HCT116 (cell line): ENCODE data around the gene IGF2BP3.

ENCODE experiments used
- MAX ChIP-seq: IDR thresholded peaks from 2 replicates; pipeline ENCODE4 v1.6.1; 2012
- TF ChIP-seq, protein P1 (sequence below), 3 experiments: fragments of 200-600 bp in 1 of 3; sonication (generic) in 1 of 3; IDR thresholded peaks in 2 of 3; conservative IDR thresholded peaks in 1 of 3; 2 replicates each; pipeline ENCODE4 v1.5.1; 2012 to 2017; ENCODE audit warnings: low read depth in 2 of 3, low read length in 2 of 3, antibody characterized with exemption in 1 of 3, borderline replicate concordance in 1 of 3, control low read depth in 1 of 3, mild to moderate bottlenecking in 1 of 3, mixed read lengths in 1 of 3, mixed run types in 1 of 3, moderate library complexity in 1 of 3; ENCODE audit not compliant: insufficient read depth in 1 of 3

GRCh38 chr7:23468526-23469149 lies 1.7 kb downstream of the IGF2BP3 start:
- TF ChIP-seq, protein P1, sequence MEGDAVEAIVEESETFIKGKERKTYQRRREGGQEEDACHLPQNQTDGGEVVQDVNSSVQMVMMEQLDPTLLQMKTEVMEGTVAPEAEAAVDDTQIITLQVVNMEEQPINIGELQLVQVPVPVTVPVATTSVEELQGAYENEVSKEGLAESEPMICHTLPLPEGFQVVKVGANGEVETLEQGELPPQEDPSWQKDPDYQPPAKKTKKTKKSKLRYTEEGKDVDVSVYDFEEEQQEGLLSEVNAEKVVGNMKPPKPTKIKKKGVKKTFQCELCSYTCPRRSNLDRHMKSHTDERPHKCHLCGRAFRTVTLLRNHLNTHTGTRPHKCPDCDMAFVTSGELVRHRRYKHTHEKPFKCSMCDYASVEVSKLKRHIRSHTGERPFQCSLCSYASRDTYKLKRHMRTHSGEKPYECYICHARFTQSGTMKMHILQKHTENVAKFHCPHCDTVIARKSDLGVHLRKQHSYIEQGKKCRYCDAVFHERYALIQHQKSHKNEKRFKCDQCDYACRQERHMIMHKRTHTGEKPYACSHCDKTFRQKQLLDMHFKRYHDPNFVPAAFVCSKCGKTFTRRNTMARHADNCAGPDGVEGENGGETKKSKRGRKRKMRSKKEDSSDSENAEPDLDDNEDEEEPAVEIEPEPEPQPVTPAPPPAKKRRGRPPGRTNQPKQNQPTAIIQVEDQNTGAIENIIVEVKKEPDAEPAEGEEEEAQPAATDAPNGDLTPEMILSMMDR (IDR thresholded peaks at IDR 0.05 in 2 of 3, conservative IDR thresholded peaks at IDR 0.05 in 1 of 3; ENCODE audit: borderline replicate concordance in 1 of 3, insufficient read depth in 1 of 3, low read depth in 2 of 3, low read length in 2 of 3), result no peak
- no peak for TF ChIP-seq MAX
